HUES6 (cell line): ENCODE results near the gene AQP4.

Source experiments
- H3K27ac ChIP-seq: 2 replicates; pipeline ENCODE4 v1.7.0; 2013; ENCODE audit warnings: low read depth, mild to moderate bottlenecking, low read length, inconsistent platforms
- H3K27me3 ChIP-seq: 2 replicates; pipeline ENCODE4 v1.6.1; 2013; ENCODE audit warnings: low read length; ENCODE audit not compliant: control insufficient read depth, insufficient read depth
- H3K36me3 ChIP-seq: 2 replicates; pipeline ENCODE4 v1.6.1; 2013; ENCODE audit warnings: low read length; ENCODE audit not compliant: control insufficient read depth, insufficient read depth
- H3K4me1 ChIP-seq: 2 replicates; pipeline ENCODE4 v1.6.1; 2013; ENCODE audit warnings: low read length; ENCODE audit not compliant: control insufficient read depth, insufficient read depth
- H3K4me3 ChIP-seq: 2 replicates; pipeline ENCODE4 v1.5.1; 2013; ENCODE audit warnings: low read depth, low read length
- H3K9ac ChIP-seq: one replicate; pipeline ENCODE4 v1.6.1; 2013; ENCODE audit warnings: mild to moderate bottlenecking, low read length
- H3K9me3 ChIP-seq: 2 replicates; pipeline ENCODE4 v1.6.1; 2013; ENCODE audit warnings: low read depth, low read length; ENCODE audit not compliant: control insufficient read depth, insufficient read depth

AQP4 gene

GRCh38 chr18:26869640-26870039, 4.1 kb upstream of the AQP4 start:
- H3K27me3 ChIP-seq = peaks cover 9% of the 10 kb centered on the region; the same call in 1 of the 2 replicates
- no peak overlapping the region for H3K9ac ChIP-seq
- H3K4me1 ChIP-seq = peaks cover under 1% of the 10 kb centered on the region
- H3K9me3 ChIP-seq = no peaks in the 10 kb centered on the region
- H3K27ac ChIP-seq = no peak overlapping the region
- H3K4me3 ChIP-seq = no peak overlapping the region
- H3K36me3 ChIP-seq = no peaks in the 10 kb centered on the region

- Histone ChIP-seq H3K27me3 (peaks cover 14% of the 10 kb centered on the region), H3K9ac (no peak overlapping the region), H3K36me3 (no peaks in the 10 kb centered on the region), H3K27ac (no peak overlapping the region), H3K4me1 (peaks cover 6% of the 10 kb centered on the region), H3K9me3 (no peaks in the 10 kb centered on the region), H3K4me3 (no peak overlapping the region)
Observed at GRCh38 chr18:26868968-26869586, 3.6 kb upstream of the AQP4 start.

GRCh38 chr18:26867471-26867870, 2.0 kb upstream of the AQP4 start:
- H3K9me3 ChIP-seq = no peaks in the 10 kb centered on the region
- H3K27me3 ChIP-seq = peaks cover 29% of the 10 kb centered on the region
- peaks cover 11% of the 10 kb centered on the region for H3K4me1 ChIP-seq
- no peak overlapping the region for H3K4me3 ChIP-seq
- H3K36me3 ChIP-seq = no peaks in the 10 kb centered on the region
- H3K27ac ChIP-seq = no peak overlapping the region
- H3K9ac ChIP-seq = no peak overlapping the region

- Histone ChIP-seq H3K27ac (no peak overlapping the region), H3K36me3 (no peaks in the 10 kb centered on the region), H3K9ac (no peak overlapping the region), H3K9me3 (no peaks in the 10 kb centered on the region), H3K4me1 (peaks cover 11% of the 10 kb centered on the region), H3K4me3 (no peak overlapping the region), H3K27me3 (peaks cover 34% of the 10 kb centered on the region)
Observed at GRCh38 chr18:26864658-26865057, 849 bp downstream of the AQP4 start.

- no peak overlapping the region for H3K27ac ChIP-seq
- no peak overlapping the region for H3K9ac ChIP-seq
- H3K27me3 ChIP-seq = peaks cover 34% of the 10 kb centered on the region
Observed at GRCh38 chr18:26863921-26864497, 1.5 kb downstream of the AQP4 start.

GRCh38 chr18:26863122-26863879, 2.2 kb downstream of the AQP4 start:
- Histone ChIP-seq H3K36me3 (no peaks in the 10 kb centered on the region), H3K4me1 (peaks cover 11% of the 10 kb centered on the region), H3K9ac (peak overlapping the region; percentile 35), H3K4me3 (peak overlapping the region; percentile 64), H3K27me3 (peaks cover 34% of the 10 kb centered on the region), H3K27ac (no peak overlapping the region), H3K9me3 (no peaks in the 10 kb centered on the region)

More at GRCh38 chr18:26863921-26864497, 1.5 kb downstream of the AQP4 start:
- Histone ChIP-seq H3K4me3 (peak overlapping the region; percentile 64; the same call in 1 of the 2 replicates), H3K9me3 (no peaks in the 10 kb centered on the region), H3K36me3 (no peaks in the 10 kb centered on the region), H3K4me1 (peaks cover 11% of the 10 kb centered on the region)

GRCh38 chr18:26862084-26862483, 3.4 kb downstream of the AQP4 start:
- no peak overlapping the region for H3K27ac ChIP-seq
- no peak overlapping the region for H3K4me3 ChIP-seq
- H3K36me3 ChIP-seq = no peaks in the 10 kb centered on the region
- H3K9me3 ChIP-seq = no peaks in the 10 kb centered on the region
- peaks cover 11% of the 10 kb centered on the region for H3K4me1 ChIP-seq
- no peak overlapping the region for H3K9ac ChIP-seq
- H3K27me3 ChIP-seq = peaks cover 34% of the 10 kb centered on the region

- Histone ChIP-seq H3K27me3 (no peaks in the 10 kb centered on the region), H3K9ac (no peak overlapping the region), H3K4me3 (no peak overlapping the region), H3K36me3 (no peaks in the 10 kb centered on the region), H3K4me1 (no peaks in the 10 kb centered on the region), H3K9me3 (no peaks in the 10 kb centered on the region), H3K27ac (no peak overlapping the region)
Observed at GRCh38 chr18:26854292-26854881, 11.1 kb downstream of the AQP4 start.

- H3K27me3 ChIP-seq = no peaks in the 10 kb centered on the region
- no peaks in the 10 kb centered on the region for H3K36me3 ChIP-seq
- no peaks in the 10 kb centered on the region for H3K4me1 ChIP-seq
- H3K4me3 ChIP-seq = no peak overlapping the region
- H3K27ac ChIP-seq = no peak overlapping the region
- H3K9me3 ChIP-seq = no peaks in the 10 kb centered on the region
- H3K9ac ChIP-seq = no peak overlapping the region
Observed at GRCh38 chr18:26853401-26853800, 12.1 kb downstream of the AQP4 start.

- Histone ChIP-seq H3K27ac (no peak overlapping the region), H3K27me3 (no peaks in the 10 kb centered on the region), H3K9me3 (peaks cover 13% of the 10 kb centered on the region), H3K4me1 (no peaks in the 10 kb centered on the region), H3K9ac (no peak overlapping the region), H3K36me3 (no peaks in the 10 kb centered on the region), H3K4me3 (no peak overlapping the region)
Observed at GRCh38 chr18:26843760-26844159, 21.7 kb downstream of the AQP4 start.

GRCh38 chr18:26840965-26841364, 24.5 kb downstream of the AQP4 start:
- Histone ChIP-seq H3K36me3 (no peaks in the 10 kb centered on the region), H3K27me3 (no peaks in the 10 kb centered on the region), H3K9ac (no peak overlapping the region), H3K4me1 (no peaks in the 10 kb centered on the region), H3K9me3 (peaks cover 13% of the 10 kb centered on the region), H3K27ac (no peak overlapping the region), H3K4me3 (no peak overlapping the region)
